ENCODE results near the gene PHEX. TPM values are rescaled to one million over a fixed set of nuclear protein-coding genes. Genes with fewer than 3 reads are reported as not detected.

Gene PHEX
- total RNA-seq, 1 donor from 2014 or later, result 14.3 TPM

- no peaks in the 10 kb centered on the region for H3K27me3 Mint-ChIP-seq (ENCODE audit: insufficient read depth)
- DNase-seq (ENCODE audit: low spot score), result no peak
- H3K9me3 Mint-ChIP-seq, result no peaks in the 10 kb centered on the region
- H3K27ac Mint-ChIP-seq, result no peak overlapping the region
- peaks cover 6% of the 10 kb centered on the region for H3K4me1 Mint-ChIP-seq (ENCODE audit: low read depth)
- H3K36me3 Mint-ChIP-seq (ENCODE audit: low read depth), result peaks cover 1% of the 10 kb centered on the region
- H3K4me3 Mint-ChIP-seq, result no peak overlapping the region
- intact Hi-C loops (cut with micrococcal nuclease), result no loop called here
These were observed 109.1 kb downstream of the PHEX start for GRCh38 chrX:22141047-22141730.

GRCh38 chrX:22147214-22147613 lies 115.1 kb downstream of the PHEX start:
- Mint-ChIP-seq H3K27ac (no peak overlapping the region), H3K4me1 (ENCODE audit: low read depth) (no peaks in the 10 kb centered on the region), H3K4me3 (no peak overlapping the region), H3K27me3 (ENCODE audit: insufficient read depth) (no peaks in the 10 kb centered on the region), H3K36me3 (ENCODE audit: low read depth) (peaks cover 1% of the 10 kb centered on the region), H3K9me3 (no peaks in the 10 kb centered on the region)
- no peak for DNase-seq (ENCODE audit: low spot score)
- intact Hi-C loops (cut with micrococcal nuclease), result no loop called here

- no peak for DNase-seq (ENCODE audit: low spot score)
- Mint-ChIP-seq H3K27me3 (ENCODE audit: insufficient read depth) (no peaks in the 10 kb centered on the region), H3K9me3 (no peaks in the 10 kb centered on the region), H3K27ac (no peak overlapping the region), H3K4me1 (ENCODE audit: low read depth) (no peaks in the 10 kb centered on the region), H3K36me3 (ENCODE audit: low read depth) (peaks cover 1% of the 10 kb centered on the region), H3K4me3 (no peak overlapping the region)
- intact Hi-C loops (cut with micrococcal nuclease), result no loop called here
These were observed 115.8 kb downstream of the PHEX start for GRCh38 chrX:22147942-22148341.

GRCh38 chrX:22148565-22148964 lies 116.4 kb downstream of the PHEX start:
- H3K4me3 Mint-ChIP-seq, result no peak overlapping the region
- peaks cover 1% of the 10 kb centered on the region for H3K36me3 Mint-ChIP-seq (ENCODE audit: low read depth)
- DNase-seq (ENCODE audit: low spot score), result no peak
- no peak overlapping the region for H3K27ac Mint-ChIP-seq
- intact Hi-C loops (cut with micrococcal nuclease), result no loop called here
- no peaks in the 10 kb centered on the region for H3K27me3 Mint-ChIP-seq (ENCODE audit: insufficient read depth)
- H3K9me3 Mint-ChIP-seq, result no peaks in the 10 kb centered on the region
- no peaks in the 10 kb centered on the region for H3K4me1 Mint-ChIP-seq (ENCODE audit: low read depth)

GRCh38 chrX:22150371-22150770 lies 118.2 kb downstream of the PHEX start:
- H3K9me3 Mint-ChIP-seq, result no peaks in the 10 kb centered on the region

GRCh38 chrX:22155126-22155525 lies 123.0 kb downstream of the PHEX start:
- Mint-ChIP-seq H3K4me3 (no peak overlapping the region), H3K27ac (no peak overlapping the region), H3K27me3 (ENCODE audit: insufficient read depth) (no peaks in the 10 kb centered on the region), H3K4me1 (ENCODE audit: low read depth) (no peaks in the 10 kb centered on the region), H3K9me3 (no peaks in the 10 kb centered on the region), H3K36me3 (ENCODE audit: low read depth) (no peaks in the 10 kb centered on the region)
- intact Hi-C loops (cut with micrococcal nuclease), result no loop called here
- no peak for DNase-seq (ENCODE audit: low spot score)

More at GRCh38 chrX:22150371-22150770, 118.2 kb downstream of the PHEX start:
- Mint-ChIP-seq H3K4me3 (no peak overlapping the region), H3K27me3 (ENCODE audit: insufficient read depth) (no peaks in the 10 kb centered on the region), H3K27ac (no peak overlapping the region), H3K4me1 (ENCODE audit: low read depth) (no peaks in the 10 kb centered on the region), H3K36me3 (ENCODE audit: low read depth) (no peaks in the 10 kb centered on the region)
- intact Hi-C loops (cut with micrococcal nuclease), result no loop called here
- no peak for DNase-seq (ENCODE audit: low spot score)

- no peak for DNase-seq (ENCODE audit: low spot score)
- Mint-ChIP-seq H3K9me3 (no peaks in the 10 kb centered on the region), H3K27me3 (ENCODE audit: insufficient read depth) (no peaks in the 10 kb centered on the region), H3K4me1 (ENCODE audit: low read depth) (no peaks in the 10 kb centered on the region), H3K27ac (no peak overlapping the region), H3K36me3 (ENCODE audit: low read depth) (no peaks in the 10 kb centered on the region), H3K4me3 (no peak overlapping the region)
- intact Hi-C loops (cut with micrococcal nuclease), result no loop called here
These were observed 126.9 kb downstream of the PHEX start for GRCh38 chrX:22159071-22159470.

GRCh38 chrX:22163326-22163725 lies 131.2 kb downstream of the PHEX start:
- Mint-ChIP-seq H3K4me1 (ENCODE audit: low read depth) (no peaks in the 10 kb centered on the region), H3K9me3 (no peaks in the 10 kb centered on the region), H3K27me3 (ENCODE audit: insufficient read depth) (peaks cover 2% of the 10 kb centered on the region), H3K36me3 (ENCODE audit: low read depth) (no peaks in the 10 kb centered on the region), H3K4me3 (no peak overlapping the region), H3K27ac (no peak overlapping the region)
- intact Hi-C loops (cut with micrococcal nuclease), result no loop called here
- DNase-seq (ENCODE audit: low spot score), result no peak

- no peaks in the 10 kb centered on the region for H3K4me1 Mint-ChIP-seq (ENCODE audit: low read depth)
- H3K9me3 Mint-ChIP-seq, result no peaks in the 10 kb centered on the region
- no peak for DNase-seq (ENCODE audit: low spot score)
- no peaks in the 10 kb centered on the region for H3K36me3 Mint-ChIP-seq (ENCODE audit: low read depth)
- no peak overlapping the region for H3K4me3 Mint-ChIP-seq
- intact Hi-C loops (cut with micrococcal nuclease), result no loop called here
- peaks cover 2% of the 10 kb centered on the region for H3K27me3 Mint-ChIP-seq (ENCODE audit: insufficient read depth)
- H3K27ac Mint-ChIP-seq, result no peak overlapping the region
These were observed 132.8 kb downstream of the PHEX start for GRCh38 chrX:22164770-22165388.

- H3K4me1 Mint-ChIP-seq (ENCODE audit: low read depth), result no peaks in the 10 kb centered on the region
- no peak overlapping the region for H3K4me3 Mint-ChIP-seq
- no peak overlapping the region for H3K27ac Mint-ChIP-seq
- H3K9me3 Mint-ChIP-seq, result no peaks in the 10 kb centered on the region
- peaks cover 2% of the 10 kb centered on the region for H3K27me3 Mint-ChIP-seq (ENCODE audit: insufficient read depth)
- DNase-seq (ENCODE audit: low spot score), result no peak
- no peaks in the 10 kb centered on the region for H3K36me3 Mint-ChIP-seq (ENCODE audit: low read depth)
- intact Hi-C loops (cut with micrococcal nuclease), result no loop called here
These were observed 133.8 kb downstream of the PHEX start for GRCh38 chrX:22165732-22166457.

GRCh38 chrX:22171287-22172060 lies 139.3 kb downstream of the PHEX start:
- Mint-ChIP-seq H3K36me3 (ENCODE audit: low read depth) (no peaks in the 10 kb centered on the region), H3K27me3 (ENCODE audit: insufficient read depth) (no peaks in the 10 kb centered on the region), H3K4me3 (no peak overlapping the region), H3K27ac (no peak overlapping the region), H3K4me1 (ENCODE audit: low read depth) (no peaks in the 10 kb centered on the region), H3K9me3 (no peaks in the 10 kb centered on the region)
- no peak for DNase-seq (ENCODE audit: low spot score)
- intact Hi-C loops (cut with micrococcal nuclease), result no loop called here

- no peaks in the 10 kb centered on the region for H3K27me3 Mint-ChIP-seq (ENCODE audit: insufficient read depth)
- H3K36me3 Mint-ChIP-seq (ENCODE audit: low read depth), result no peaks in the 10 kb centered on the region
- H3K27ac Mint-ChIP-seq, result no peak overlapping the region
- no peaks in the 10 kb centered on the region for H3K4me1 Mint-ChIP-seq (ENCODE audit: low read depth)
- H3K9me3 Mint-ChIP-seq, result no peaks in the 10 kb centered on the region
- intact Hi-C loops (cut with micrococcal nuclease), result no loop called here
- DNase-seq (ENCODE audit: low spot score), result no peak
- no peak overlapping the region for H3K4me3 Mint-ChIP-seq
These were observed 141.8 kb downstream of the PHEX start for GRCh38 chrX:22173966-22174365.

Measured in activated T-helper 1 cell treated with anti-CD3 and anti-CD28 coated beads, Interleukin-12 subunit alpha, Interleukin-12 subunit beta, Interleukin-2, Interleukin-4 antibody, amounts not matched to agents 30 ng/mL and 10 ng/mL and 1 ng/mL, durations not matched to agents 14 hours and 24 hours and 36 hours (primary cell).